HG03469 (cell line): ENCODE results near the gene ZNF408.

Experiments
- ATAC-seq: cut with Tn5 transposase; IDR thresholded peaks from one replicate; pipeline ENCODE4 v1.9.1; 2021; ENCODE audit warnings: mild to moderate bottlenecking, moderate library complexity, moderate number of reproducible peaks; ENCODE audit not compliant: unreplicated experiment

ZNF408 gene

DNA sequence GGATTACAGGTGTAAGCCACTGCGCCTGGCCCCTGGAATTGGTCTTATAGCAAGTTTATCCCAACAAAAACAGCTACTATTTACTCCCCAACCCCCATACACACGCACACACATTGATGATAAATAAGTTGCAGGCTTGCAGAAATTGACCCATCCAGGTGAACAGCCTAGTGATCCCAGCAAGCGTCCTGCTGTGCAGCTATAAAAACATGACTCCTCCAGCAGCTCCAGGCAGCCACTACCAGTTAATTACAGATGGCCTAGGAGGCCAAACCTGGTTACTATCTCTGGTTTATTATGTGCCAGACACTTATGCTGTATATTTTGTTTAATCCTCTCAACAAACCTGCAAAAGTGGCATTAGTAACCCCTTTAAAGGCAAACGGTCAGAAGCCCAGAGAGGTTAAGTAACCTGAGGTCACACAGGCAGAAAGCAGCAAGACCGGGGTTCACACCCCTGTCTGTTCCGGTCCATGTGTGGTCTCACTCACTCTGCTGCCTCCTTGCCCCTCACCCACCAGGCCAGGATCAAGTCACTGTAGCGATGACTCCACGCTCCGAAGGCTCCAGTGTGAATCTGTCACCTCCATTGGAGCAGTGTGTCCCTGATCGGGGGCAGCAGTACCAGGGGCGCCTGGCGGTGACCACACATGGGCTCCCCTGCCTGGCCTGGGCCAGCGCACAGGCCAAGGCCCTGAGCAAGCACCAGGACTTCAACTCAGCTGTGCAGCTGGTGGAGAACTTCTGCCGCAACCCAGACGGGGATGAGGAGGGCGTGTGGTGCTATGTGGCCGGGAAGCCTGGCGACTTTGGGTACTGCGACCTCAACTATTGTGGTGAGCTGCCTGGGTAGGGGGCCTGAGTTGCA lies 24.7 kb downstream of the ZNF408 start:
- ATAC-seq: no peak

DNA sequence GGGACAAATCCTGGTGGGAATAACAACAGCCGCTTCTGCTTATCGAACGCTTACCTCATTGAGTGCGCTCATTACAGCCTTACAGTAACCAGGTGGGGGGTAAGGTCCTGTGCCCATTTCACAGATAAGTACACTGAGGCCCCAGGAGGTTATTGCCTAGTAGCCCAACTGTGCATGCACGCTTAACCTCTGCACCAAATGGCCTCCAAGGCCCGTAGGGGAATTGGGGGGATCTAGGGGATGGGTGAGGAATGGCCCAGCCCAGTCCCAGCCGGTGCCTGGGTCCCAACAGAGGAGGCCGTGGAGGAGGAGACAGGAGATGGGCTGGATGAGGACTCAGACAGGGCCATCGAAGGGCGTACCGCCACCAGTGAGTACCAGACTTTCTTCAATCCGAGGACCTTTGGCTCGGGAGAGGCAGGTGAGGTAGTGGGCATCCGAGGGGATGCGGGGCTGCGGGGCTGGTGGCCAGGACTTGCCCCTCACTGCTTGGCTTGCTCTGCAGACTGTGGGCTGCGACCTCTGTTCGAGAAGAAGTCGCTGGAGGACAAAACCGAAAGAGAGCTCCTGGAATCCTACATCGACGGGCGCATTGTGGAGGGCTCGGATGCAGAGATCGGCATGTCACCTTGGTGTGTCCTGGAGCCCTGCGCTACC lies 25.5 kb downstream of the ZNF408 start:
- no peak for ATAC-seq

- no peak for ATAC-seq
Measured at GRCh38 chr11:46727952-46728658, 27.3 kb downstream of the ZNF408 start.

- no peak for ATAC-seq
Measured at GRCh38 chr11:46728659-46729040, 27.8 kb downstream of the ZNF408 start.

DNA sequence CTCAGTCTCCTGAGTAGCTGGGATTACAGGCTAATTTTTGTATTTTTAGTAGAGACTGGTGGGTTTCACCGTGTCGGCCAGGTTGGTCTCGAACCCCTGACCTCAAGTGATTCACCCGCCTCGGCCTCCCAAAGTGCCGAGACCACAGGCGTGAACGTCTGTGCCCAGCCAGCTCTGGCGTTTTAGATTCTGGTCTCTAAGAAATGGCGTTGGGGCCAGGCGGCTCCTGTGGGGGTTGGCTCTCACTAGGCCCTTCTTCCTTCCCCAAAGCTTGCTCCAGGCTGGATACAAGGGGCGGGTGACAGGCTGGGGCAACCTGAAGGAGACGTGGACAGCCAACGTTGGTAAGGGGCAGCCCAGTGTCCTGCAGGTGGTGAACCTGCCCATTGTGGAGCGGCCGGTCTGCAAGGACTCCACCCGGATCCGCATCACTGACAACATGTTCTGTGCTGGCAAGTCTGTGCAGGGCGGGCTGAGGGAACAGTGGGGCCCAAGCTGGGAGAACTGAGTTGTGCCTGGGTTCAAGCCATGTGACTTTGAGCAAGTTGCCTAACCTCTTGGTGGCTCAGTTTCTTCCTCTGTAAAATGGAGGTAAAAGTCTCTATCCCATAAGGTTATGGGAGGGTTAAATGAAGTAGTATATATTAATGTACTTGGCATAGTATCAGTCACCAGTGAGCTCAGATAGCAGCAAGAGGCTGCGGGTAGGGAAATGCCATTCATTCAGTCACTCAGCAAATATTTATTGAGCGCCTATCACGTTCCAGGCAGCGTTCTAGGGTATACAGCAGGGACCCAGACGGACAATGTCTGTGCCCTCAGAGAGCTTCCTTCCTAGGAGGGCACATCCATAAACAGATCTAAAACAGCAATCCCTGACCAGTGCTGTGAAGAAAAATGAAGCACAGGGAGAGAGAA lies 28.5 kb downstream of the ZNF408 start:
- ATAC-seq: no peak

- ATAC-seq: no peak
Measured at GRCh38 chr11:46731545-46731944, 30.7 kb downstream of the ZNF408 start.

DNA sequence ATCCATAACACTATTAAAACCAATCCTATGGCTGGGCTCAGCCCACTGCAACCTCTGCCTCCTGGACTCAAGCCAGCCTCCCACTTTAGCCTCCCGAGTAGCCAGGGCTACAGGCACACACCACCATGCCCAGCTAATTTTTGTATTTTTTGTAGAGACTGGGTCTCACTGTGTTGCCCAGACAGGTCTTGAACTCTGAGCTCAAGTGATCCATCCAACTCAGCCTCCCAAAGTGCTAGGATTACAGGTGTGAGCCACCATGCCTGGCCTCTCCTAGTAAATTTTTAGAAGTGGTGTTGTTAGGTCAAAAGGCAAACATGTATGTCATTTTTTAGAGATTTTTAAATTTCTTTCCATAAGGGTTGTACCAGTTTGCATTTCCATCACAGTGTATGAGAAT lies 32.4 kb downstream of the ZNF408 start:
- no peak for ATAC-seq

- ATAC-seq: no peak
Measured at GRCh38 chr11:46736146-46736545, 35.3 kb downstream of the ZNF408 start.

GRCh38 chr11:46736615-46737014 lies 35.8 kb downstream of the ZNF408 start:
- ATAC-seq: no peak

DNA sequence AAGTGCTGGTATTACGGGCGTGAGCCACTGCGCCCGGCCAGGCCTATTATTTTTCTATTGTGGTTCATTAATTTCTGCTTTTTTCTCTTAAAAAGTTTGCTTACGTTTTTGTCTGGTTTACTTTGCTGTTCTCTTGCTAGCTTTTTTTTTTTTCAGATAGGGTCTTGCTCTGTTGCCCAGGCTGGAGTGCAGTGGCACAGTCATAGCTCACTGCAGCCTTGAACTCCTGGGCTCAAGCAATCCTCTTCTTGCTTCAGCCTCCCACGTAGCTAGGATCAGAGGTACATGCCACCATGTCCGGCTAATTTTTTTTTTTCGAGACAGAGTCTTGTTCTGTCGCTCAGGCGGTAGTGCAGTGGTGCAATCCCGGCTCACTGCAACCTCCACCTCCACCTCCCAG lies 36.9 kb downstream of the ZNF408 start:
- ATAC-seq: no peak

- no peak for ATAC-seq
Measured at GRCh38 chr11:46738887-46739286, 38.1 kb downstream of the ZNF408 start.

DNA sequence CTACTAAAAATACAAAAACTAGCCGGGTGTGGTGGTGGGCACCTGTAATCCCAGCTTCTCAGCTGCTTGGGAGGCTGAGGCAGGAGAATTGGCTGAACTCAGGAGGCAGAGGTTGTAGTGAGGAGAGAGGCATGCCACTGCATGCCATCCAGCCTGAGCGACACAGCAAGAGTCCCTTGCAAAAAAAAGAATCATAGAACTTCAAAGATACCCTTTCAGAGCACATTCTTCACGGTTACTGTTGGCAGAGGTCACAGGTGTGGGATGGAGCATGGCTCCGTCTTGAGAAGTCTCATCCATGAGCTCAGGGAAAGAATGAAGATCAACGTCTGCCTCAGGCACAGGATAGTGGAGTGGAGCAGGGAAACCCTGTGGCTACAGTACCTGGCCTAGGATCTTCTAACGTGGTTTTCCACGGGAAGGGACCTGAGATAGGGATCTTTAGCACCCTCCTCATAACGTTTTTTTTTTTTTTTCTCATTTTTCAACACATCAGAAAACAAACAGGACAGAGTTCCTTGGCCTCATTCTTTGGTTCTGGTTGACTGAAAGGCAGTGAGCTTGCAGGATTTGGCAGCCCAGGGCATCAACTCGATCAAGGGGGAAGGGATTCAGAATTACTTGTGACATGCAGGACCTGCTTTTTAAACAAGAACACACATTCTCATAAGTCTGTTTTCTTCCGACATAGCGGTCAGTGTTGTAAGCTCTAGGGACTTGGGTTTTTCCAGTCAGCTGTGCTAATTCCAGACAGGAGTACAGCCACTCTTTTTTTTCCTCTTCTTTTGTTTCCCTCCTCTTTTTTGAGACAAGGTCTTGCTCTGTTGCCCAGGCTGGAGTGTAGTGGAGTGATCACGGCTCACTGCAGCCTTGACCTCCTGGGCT lies 41.0 kb downstream of the ZNF408 start:
- ATAC-seq: no peak

DNA sequence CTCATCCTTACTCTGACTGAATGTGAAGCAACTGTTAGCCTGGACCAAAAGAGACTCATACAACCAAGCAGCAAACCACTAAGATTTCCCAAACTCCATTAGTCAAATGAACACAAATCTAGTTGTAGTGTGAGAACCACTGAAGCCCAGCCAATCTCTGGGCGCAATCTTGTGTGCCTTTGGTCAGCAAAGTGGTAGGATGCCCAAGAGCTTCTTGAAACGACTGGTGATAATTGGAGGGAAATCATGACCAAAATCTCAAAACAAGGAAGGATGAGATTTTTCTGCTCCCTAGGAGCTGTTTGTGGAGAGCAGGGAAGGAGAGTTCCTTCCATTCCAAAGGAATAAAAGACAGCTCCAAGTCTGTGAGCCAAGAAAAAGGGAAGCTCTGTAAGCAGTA lies 42.2 kb downstream of the ZNF408 start:
- no peak for ATAC-seq

GRCh38 chr11:46743693-46744339 lies 43.0 kb downstream of the ZNF408 start:
- no peak for ATAC-seq

- no peak for ATAC-seq
Measured at GRCh38 chr11:46745328-46745727, 44.5 kb downstream of the ZNF408 start.

DNA sequence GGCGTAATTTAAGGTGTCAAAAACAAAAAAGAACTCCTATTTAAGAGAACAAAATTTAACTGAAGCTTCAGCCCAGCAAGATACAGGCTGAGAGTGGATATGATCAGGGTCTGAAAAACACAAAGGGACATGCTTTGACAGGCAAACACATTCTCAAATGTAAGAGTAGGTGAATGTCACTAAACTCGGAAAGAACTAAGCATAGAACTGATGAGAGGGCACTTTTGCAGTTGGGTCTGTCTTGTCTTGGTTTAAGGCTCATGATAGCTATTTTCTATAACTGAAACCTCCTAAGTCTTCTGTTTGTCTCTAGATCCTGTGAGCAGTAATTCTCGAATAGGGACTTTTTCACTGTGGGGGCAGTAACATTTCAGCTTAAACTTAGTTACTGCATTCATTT lies 45.2 kb downstream of the ZNF408 start:
- ATAC-seq: no peak

DNA sequence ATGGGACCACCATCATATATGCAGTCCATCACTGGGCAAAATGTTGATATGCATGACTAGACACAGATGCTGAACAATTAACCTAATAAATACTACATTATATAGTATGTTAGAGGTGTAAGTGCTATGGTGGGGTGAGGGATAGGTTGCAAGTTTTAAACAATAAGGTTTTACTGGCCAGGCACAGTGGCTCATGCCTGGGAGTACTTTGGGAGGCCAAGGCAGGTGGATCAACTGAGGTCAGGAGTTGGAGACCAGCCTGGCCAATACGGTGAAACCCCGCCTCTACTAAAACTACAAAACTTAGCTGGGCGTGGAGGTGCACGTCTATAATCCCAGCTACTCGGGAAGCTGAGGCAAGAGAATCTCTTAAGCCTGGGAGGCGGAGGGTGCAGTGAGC lies 46.3 kb downstream of the ZNF408 start:
- no peak for ATAC-seq
